Activated CD4-positive, alpha-beta T cell treated with anti-CD3 and anti-CD28 coated beads, Interleukin-2, amount 10 ng/mL, durations not matched to agents 7 days and 5 days (primary cell): Measurements from ENCODE around the gene NEK10. TPM values are rescaled to one million over a fixed set of nuclear protein-coding genes. Genes with fewer than 3 reads are reported as not detected.

Experiments used
- CTCF ChIA-PET: fragments of 350-600 bp; sonication (Branson Sonifier 250); formaldehyde crosslinking; loops from one replicate; lab custom pipeline; 2021; ENCODE audit warnings: antibody characterized with exemption; lab: Charles Lee
- POLR2A ChIA-PET: fragments of 350-600 bp; sonication (Branson Sonifier 250); formaldehyde crosslinking; loops from one replicate; lab custom pipeline; 2021; ENCODE audit warnings: antibody characterized with exemption; lab: Charles Lee
- DNase-seq: peaks from one replicate; pipeline ENCODE4 v3.0.0-alpha.2; 2020
- H3K27ac Mint-ChIP-seq: one replicate; pipeline ENCODE4 v1.8.0; 2021; ENCODE audit warnings: mild to moderate bottlenecking, moderate library complexity, mixed read lengths
- H3K27me3 Mint-ChIP-seq: one replicate; pipeline ENCODE4 v1.8.0; 2021; ENCODE audit warnings: mixed read lengths
- H3K36me3 Mint-ChIP-seq: one replicate; pipeline ENCODE4 v1.8.0; 2021; ENCODE audit warnings: low read depth, mixed read lengths
- H3K4me1 Mint-ChIP-seq: one replicate; pipeline ENCODE4 v1.8.0; 2021; ENCODE audit warnings: mixed read lengths
- H3K4me3 Mint-ChIP-seq: one replicate; pipeline ENCODE4 v1.8.0; 2021; ENCODE audit warnings: mild to moderate bottlenecking, moderate library complexity, mixed read lengths
- H3K9me3 Mint-ChIP-seq: one replicate; pipeline ENCODE4 v1.8.0; 2021; ENCODE audit warnings: mixed read lengths
- total RNA-seq, 2 experiments: library from RNA; stranded (reverse); gene quantifications; one replicate each; pipeline ENCODE4 v1.2.3, GENCODE V29; 2021

The NEK10 gene
- total RNA-seq, 2 experiments from 2014 or later, result 0.56 to 0.79 TPM

DNA sequence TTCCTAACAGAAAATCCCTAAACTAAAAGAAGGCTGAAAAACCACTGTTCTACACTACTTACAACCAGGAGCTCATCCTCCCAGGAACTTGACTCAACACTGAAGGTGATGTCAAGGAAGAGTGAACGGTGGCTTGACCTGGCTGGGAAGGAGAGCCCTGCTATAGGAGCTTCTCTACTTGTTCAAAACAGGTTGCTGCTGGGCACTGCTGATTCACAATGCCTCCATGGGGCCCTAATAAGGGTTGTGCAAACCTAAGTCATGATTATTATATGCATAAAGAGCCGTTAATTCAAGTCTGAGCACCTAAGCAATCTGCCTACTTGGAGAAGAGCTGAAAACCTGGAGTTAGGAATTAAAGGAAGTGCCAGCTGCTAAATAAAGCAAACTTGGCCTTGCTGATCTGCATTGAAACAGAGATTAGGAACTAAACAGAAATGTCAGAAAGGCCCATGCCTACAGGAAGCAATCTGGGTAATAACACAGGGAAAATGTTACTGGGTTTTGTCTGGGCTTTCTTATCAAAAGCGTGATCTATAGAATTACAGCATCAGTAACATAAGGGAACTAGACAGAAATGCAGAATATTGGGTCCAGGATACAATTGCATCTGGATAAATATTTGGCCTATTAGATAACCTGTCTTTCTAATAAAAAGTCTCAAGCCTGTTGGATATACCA is 243.2 kb downstream of the NEK10 start:
- CTCF ChIA-PET, result interaction anchor here (0.5 to 0.9 kb wide), 2 partner anchors 8 to 40 kb away, joined by 3 read pairs; no protein-coding TSS in a partner anchor
- no peak for DNase-seq
- H3K9me3 Mint-ChIP-seq, result no peaks in the 10 kb centered on the region
- POLR2A ChIA-PET, result no interaction called here
- H3K36me3 Mint-ChIP-seq, result no peaks in the 10 kb centered on the region
- H3K4me3 Mint-ChIP-seq, result no peak overlapping the region
- H3K4me1 Mint-ChIP-seq, result no peaks in the 10 kb centered on the region
- H3K27ac Mint-ChIP-seq, result no peak overlapping the region
- H3K27me3 Mint-ChIP-seq, result no peaks in the 10 kb centered on the region

DNA sequence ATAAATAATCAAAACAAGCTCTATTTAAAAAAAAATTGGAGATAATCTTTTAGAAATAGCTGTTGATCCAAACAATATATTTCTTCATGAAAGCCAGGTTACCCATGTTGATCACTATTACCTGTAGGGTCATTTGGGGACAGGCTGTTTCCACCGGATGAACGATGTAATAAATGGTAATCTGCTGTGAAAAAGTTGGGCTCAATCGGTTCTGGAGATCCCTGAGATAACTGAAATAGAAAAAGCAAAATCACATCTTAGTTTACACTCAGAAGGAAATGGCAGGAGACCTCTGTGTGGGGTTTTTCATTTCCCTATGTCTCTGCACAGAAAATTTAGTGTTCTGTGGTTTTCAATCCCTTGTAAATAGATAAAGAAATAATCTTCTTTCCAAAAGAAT is 249.5 kb downstream of the NEK10 start:
- Mint-ChIP-seq H3K27ac (no peak overlapping the region), H3K4me3 (no peak overlapping the region), H3K9me3 (no peaks in the 10 kb centered on the region), H3K4me1 (no peaks in the 10 kb centered on the region), H3K27me3 (no peaks in the 10 kb centered on the region), H3K36me3 (no peaks in the 10 kb centered on the region)
- CTCF ChIA-PET, result no interaction called here
- no peak for DNase-seq
- POLR2A ChIA-PET, result no interaction called here

DNA sequence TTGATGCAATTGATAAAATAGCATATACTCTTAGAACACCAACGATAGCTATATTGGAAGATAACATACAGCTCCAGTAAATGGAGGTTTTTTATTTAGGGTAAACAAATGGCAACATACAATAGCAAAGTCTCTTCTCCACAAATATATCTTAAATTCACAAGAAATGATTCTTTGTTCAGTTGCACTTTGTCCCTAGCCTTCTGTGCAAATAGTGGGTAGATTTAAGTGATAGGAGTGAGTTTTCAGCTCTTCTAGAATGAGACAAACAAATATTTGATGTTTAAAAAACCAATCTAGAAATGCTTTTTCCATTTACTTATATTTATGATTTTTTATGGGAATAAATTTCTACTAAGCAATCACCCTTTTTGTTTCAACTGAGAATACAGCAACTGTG is 253.8 kb downstream of the NEK10 start:
- Mint-ChIP-seq H3K4me3 (no peak overlapping the region), H3K4me1 (no peaks in the 10 kb centered on the region), H3K9me3 (no peaks in the 10 kb centered on the region), H3K27me3 (no peaks in the 10 kb centered on the region), H3K36me3 (no peaks in the 10 kb centered on the region), H3K27ac (no peak overlapping the region)
- CTCF ChIA-PET, result no interaction called here
- no peak for DNase-seq
- POLR2A ChIA-PET, result no interaction called here

GRCh38 chr3:27114684-27115083 is 254.5 kb downstream of the NEK10 start:
- H3K4me3 Mint-ChIP-seq, result no peak overlapping the region
- no peaks in the 10 kb centered on the region for H3K9me3 Mint-ChIP-seq
- no peak overlapping the region for H3K27ac Mint-ChIP-seq
- ChIA-PET CTCF (no interaction called here), POLR2A (no interaction called here)
- no peaks in the 10 kb centered on the region for H3K36me3 Mint-ChIP-seq
- H3K27me3 Mint-ChIP-seq, result no peaks in the 10 kb centered on the region
- no peak for DNase-seq
- no peaks in the 10 kb centered on the region for H3K4me1 Mint-ChIP-seq

DNA sequence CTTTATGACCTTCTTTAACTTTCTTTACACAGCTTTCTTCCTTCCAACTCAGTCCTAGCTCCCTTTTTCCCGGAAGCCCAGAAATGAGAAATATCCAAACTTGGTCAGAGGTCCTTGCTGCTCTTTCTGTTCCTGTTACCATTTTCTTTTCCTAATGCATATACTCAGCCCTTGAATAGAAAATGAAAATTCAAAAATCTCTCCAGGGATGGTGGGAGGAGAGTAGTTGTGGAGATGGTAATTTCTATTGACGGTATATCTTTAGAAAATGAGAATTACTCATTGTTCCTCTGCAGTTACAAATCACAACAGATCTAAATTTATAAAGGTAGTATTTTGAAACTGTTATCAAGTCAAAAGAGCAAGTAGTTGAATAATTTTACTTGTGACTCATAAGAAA is 255.1 kb downstream of the NEK10 start:
- Mint-ChIP-seq H3K27me3 (no peaks in the 10 kb centered on the region), H3K4me1 (no peaks in the 10 kb centered on the region), H3K4me3 (no peak overlapping the region), H3K27ac (no peak overlapping the region), H3K9me3 (no peaks in the 10 kb centered on the region), H3K36me3 (no peaks in the 10 kb centered on the region)
- CTCF ChIA-PET, result no interaction called here
- POLR2A ChIA-PET, result no interaction called here
- DNase-seq, result no peak

DNA sequence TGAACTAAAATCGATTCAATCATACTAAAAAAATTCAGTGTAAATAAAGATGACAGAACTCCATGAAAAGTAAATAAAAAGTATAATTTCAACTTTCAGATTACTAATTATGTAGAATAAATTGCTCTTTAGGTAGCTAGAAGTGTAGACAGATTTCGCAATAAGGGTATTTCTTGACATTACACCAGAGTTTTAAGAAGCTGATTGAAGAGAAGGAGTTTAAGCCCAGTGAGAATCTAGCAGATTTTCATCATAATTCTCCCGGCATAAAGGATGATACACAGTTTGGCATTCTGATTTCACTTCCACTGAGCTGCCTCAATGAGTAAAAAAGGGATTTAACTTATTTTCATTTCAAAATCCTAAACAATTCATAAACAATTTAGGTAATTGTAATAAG is 259.2 kb downstream of the NEK10 start:
- H3K4me1 Mint-ChIP-seq, result no peaks in the 10 kb centered on the region
- ChIA-PET CTCF (interaction anchor here (0.6 kb wide), 1 partner anchor 41 kb away, joined by 3 read pairs; no protein-coding TSS in a partner anchor), POLR2A (no interaction called here)
- H3K36me3 Mint-ChIP-seq, result no peaks in the 10 kb centered on the region
- H3K27me3 Mint-ChIP-seq, result no peaks in the 10 kb centered on the region
- no peaks in the 10 kb centered on the region for H3K9me3 Mint-ChIP-seq
- DNase-seq, result no peak
- no peak overlapping the region for H3K27ac Mint-ChIP-seq
- no peak overlapping the region for H3K4me3 Mint-ChIP-seq

GRCh38 chr3:27108322-27108721 is 260.9 kb downstream of the NEK10 start:
- Mint-ChIP-seq H3K9me3 (no peaks in the 10 kb centered on the region), H3K27me3 (no peaks in the 10 kb centered on the region), H3K36me3 (no peaks in the 10 kb centered on the region), H3K4me1 (no peaks in the 10 kb centered on the region), H3K27ac (no peak overlapping the region), H3K4me3 (no peak overlapping the region)
- DNase-seq, result no peak
- CTCF ChIA-PET, result no interaction called here
- POLR2A ChIA-PET, result no interaction called here

DNA sequence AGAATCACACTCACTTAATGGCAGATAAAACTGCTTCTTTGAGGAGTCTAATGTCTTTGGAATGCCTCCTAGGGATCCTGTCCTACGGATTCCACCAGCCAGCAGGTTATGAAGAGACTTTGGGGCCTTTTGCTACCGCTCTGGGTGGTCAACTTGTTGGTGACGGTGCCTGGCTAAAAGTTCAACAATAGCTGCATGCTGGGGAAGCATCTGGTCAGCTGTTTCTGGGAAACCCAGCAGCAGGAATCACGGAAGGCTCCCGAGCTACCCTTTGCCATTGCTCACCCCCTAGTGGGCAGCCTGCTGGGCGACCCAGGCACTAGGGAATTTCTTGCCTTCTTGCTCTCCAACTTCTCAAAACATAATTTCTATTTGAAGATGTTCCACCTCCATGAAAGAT is 263.3 kb downstream of the NEK10 start:
- Mint-ChIP-seq H3K4me3 (no peak overlapping the region), H3K27me3 (no peaks in the 10 kb centered on the region), H3K36me3 (no peaks in the 10 kb centered on the region), H3K9me3 (no peaks in the 10 kb centered on the region), H3K4me1 (no peaks in the 10 kb centered on the region), H3K27ac (no peak overlapping the region)
- no peak for DNase-seq
- ChIA-PET CTCF (no interaction called here), POLR2A (no interaction called here)

DNA sequence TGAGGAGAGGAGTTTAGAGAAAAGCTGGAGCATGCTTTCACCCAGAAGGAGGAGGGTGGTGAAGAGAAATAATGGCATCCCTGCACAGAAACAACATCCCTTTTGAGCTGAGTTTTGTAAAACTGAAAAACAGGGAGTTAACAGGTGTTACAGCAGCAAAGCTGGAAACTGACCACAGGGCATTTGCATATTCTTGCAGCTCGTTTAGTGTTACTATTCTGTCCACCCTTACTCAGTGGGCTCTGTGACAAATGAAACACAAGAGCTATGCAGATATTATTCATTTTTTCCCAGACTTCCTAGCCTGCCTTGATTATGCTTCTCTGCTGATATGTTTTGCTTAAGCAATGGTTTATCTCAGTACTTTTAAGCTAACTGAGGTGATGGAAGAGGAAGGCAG is 272.0 kb downstream of the NEK10 start:
- Mint-ChIP-seq H3K36me3 (no peaks in the 10 kb centered on the region), H3K4me1 (no peaks in the 10 kb centered on the region), H3K27ac (no peak overlapping the region), H3K4me3 (no peak overlapping the region), H3K9me3 (no peaks in the 10 kb centered on the region), H3K27me3 (no peaks in the 10 kb centered on the region)
- POLR2A ChIA-PET, result no interaction called here
- no peak for DNase-seq
- CTCF ChIA-PET, result no interaction called here

- Mint-ChIP-seq H3K27ac (no peak overlapping the region), H3K27me3 (no peaks in the 10 kb centered on the region), H3K4me1 (no peaks in the 10 kb centered on the region), H3K4me3 (no peak overlapping the region), H3K36me3 (no peaks in the 10 kb centered on the region), H3K9me3 (no peaks in the 10 kb centered on the region)
- DNase-seq, result no peak
- CTCF ChIA-PET, result no interaction called here
- POLR2A ChIA-PET, result no interaction called here
Measured at GRCh38 chr3:27095553-27096222, 273.5 kb downstream of the NEK10 start.

GRCh38 chr3:27094721-27095120 is 274.5 kb downstream of the NEK10 start:
- Mint-ChIP-seq H3K27me3 (no peaks in the 10 kb centered on the region), H3K4me1 (no peaks in the 10 kb centered on the region), H3K4me3 (no peak overlapping the region), H3K27ac (no peak overlapping the region), H3K9me3 (no peaks in the 10 kb centered on the region), H3K36me3 (no peaks in the 10 kb centered on the region)
- ChIA-PET POLR2A (no interaction called here), CTCF (no interaction called here)
- DNase-seq, result no peak

GRCh38 chr3:27093771-27094170 is 275.4 kb downstream of the NEK10 start:
- H3K27me3 Mint-ChIP-seq, result no peaks in the 10 kb centered on the region
- no peak overlapping the region for H3K4me3 Mint-ChIP-seq
- CTCF ChIA-PET, result no interaction called here
- no peaks in the 10 kb centered on the region for H3K9me3 Mint-ChIP-seq
- POLR2A ChIA-PET, result no interaction called here
- no peaks in the 10 kb centered on the region for H3K36me3 Mint-ChIP-seq
- DNase-seq, result no peak
- no peak overlapping the region for H3K27ac Mint-ChIP-seq
- no peaks in the 10 kb centered on the region for H3K4me1 Mint-ChIP-seq

GRCh38 chr3:27090275-27091041 is 278.7 kb downstream of the NEK10 start:
- no peaks in the 10 kb centered on the region for H3K9me3 Mint-ChIP-seq
- ChIA-PET CTCF (no interaction called here), POLR2A (no interaction called here)
- no peak overlapping the region for H3K4me3 Mint-ChIP-seq
- DNase-seq, result no peak
- H3K27ac Mint-ChIP-seq, result no peak overlapping the region
- no peaks in the 10 kb centered on the region for H3K4me1 Mint-ChIP-seq
- no peaks in the 10 kb centered on the region for H3K36me3 Mint-ChIP-seq
- H3K27me3 Mint-ChIP-seq, result no peaks in the 10 kb centered on the region
